GM21717 (cell line): ENCODE data around the gene CACNA1C.

ENCODE experiments used
- ATAC-seq: cut with Tn5 transposase; IDR thresholded peaks from one replicate; pipeline ENCODE4 v1.9.1; 2021; ENCODE audit warnings: mild to moderate bottlenecking, moderate library complexity; ENCODE audit not compliant: unreplicated experiment

CACNA1C gene

GRCh38 chr12:2167231-2167630 lies 114.4 kb downstream of the CACNA1C start:
- ATAC-seq, result no peak

- ATAC-seq, result no peak
Measured at GRCh38 chr12:2168808-2169207, 116.0 kb downstream of the CACNA1C start.

GRCh38 chr12:2169489-2169888 lies 116.7 kb downstream of the CACNA1C start:
- ATAC-seq, result no peak

- no peak for ATAC-seq
Measured at GRCh38 chr12:2169940-2170339, 117.2 kb downstream of the CACNA1C start.

- ATAC-seq, result no peak
Measured at GRCh38 chr12:2170376-2170775, 117.6 kb downstream of the CACNA1C start.

GRCh38 chr12:2171672-2172426 lies 119.1 kb downstream of the CACNA1C start:
- ATAC-seq, result no peak

GRCh38 chr12:2172491-2173214 lies 119.9 kb downstream of the CACNA1C start:
- no peak for ATAC-seq

GRCh38 chr12:2173971-2174370 lies 121.2 kb downstream of the CACNA1C start:
- no peak for ATAC-seq

- no peak for ATAC-seq
Measured at GRCh38 chr12:2177003-2177402, 124.2 kb downstream of the CACNA1C start.

- no peak for ATAC-seq
Measured at GRCh38 chr12:2177751-2178150, 125.0 kb downstream of the CACNA1C start.

- ATAC-seq, result no peak
Measured at GRCh38 chr12:2179058-2179457, 126.3 kb downstream of the CACNA1C start.

GRCh38 chr12:2179953-2180736 lies 127.4 kb downstream of the CACNA1C start:
- ATAC-seq, result no peak

GRCh38 chr12:2180737-2181082 lies 127.9 kb downstream of the CACNA1C start:
- no peak for ATAC-seq

GRCh38 chr12:2183556-2184541 lies 131.1 kb downstream of the CACNA1C start:
- ATAC-seq, result no peak

GRCh38 chr12:2185751-2186341 lies 133.1 kb downstream of the CACNA1C start:
- no peak for ATAC-seq

- ATAC-seq, result no peak
Measured at GRCh38 chr12:2187195-2187945, 134.6 kb downstream of the CACNA1C start.

- no peak for ATAC-seq
Measured at GRCh38 chr12:2190085-2190484, 137.3 kb downstream of the CACNA1C start.

GRCh38 chr12:2190896-2191533 lies 138.2 kb downstream of the CACNA1C start:
- ATAC-seq, result no peak
